ENCODE measurements around the gene NUTF2.
"Not testable (repeated sequence)": the region's sequence is repeated elsewhere in the genome, so short reads cannot be mapped to it uniquely, and the experiment has no call there.

Gene NUTF2

GRCh38 chr16:67846320-67847063 is at the start of gene NUTF2:
TSS of gene NUTF2 (plus strand) at chr16:67846933. CDS start at chr16:67865131, 18,198 bp downstream.
- DNase-seq (ENCODE audit: low read depth in 2 of 2) = peak; percentile 92 to 96

DNA sequence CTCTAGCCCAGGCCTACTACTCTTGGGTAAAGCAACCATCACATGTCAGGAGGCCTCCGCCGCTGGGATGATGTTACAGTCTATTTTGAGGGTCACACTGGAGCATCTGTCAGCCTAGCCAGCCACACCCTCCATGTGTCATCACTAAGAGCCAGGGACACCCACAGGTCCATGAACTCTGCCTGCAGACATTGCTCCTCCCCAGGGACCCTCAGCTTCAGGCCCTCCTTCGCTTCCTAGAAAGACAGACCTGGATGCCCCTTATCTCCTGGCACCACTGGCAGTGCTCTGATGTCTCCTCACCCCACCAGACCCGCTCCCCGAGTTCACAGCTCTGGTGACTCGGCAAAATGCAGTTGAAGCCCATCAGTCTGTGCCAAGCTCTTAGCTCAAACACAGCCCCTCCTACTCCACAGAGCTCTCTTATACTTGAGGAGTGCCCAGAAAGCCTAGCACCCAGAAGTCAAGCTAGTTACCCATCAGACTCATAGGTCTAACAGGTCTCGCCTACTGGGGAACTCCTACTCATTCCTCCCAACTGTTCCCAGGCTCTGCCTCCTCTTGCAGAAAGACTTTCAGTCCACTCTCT is 46.3 kb upstream of the NUTF2 start:
- DNase-seq (ENCODE audit: low read depth in 2 of 2) = no peak

GRCh38 chr16:67801241-67801640 is 45.5 kb upstream of the NUTF2 start:
- DNase-seq (ENCODE audit: low read depth in 2 of 2) = no peak

DNA sequence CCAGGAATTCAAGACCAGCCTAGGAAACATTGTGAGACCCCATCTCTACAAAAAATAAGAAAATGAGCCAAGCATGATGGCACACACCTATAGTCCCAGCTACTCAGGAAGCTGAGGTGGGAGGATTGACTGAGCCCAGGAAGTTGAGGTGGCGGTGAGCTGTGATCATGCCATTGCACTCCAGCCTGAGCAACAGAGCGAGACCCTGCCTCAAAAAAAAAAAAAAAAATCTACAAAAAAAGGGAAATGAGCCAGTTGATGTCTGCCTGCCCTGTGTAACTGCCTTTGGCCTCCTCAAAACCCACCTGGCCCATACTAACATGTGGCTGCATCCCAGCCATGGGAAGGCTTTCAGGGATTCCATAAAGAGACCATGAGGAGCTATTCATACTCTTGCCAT is 44.9 kb upstream of the NUTF2 start:
- DNase-seq (ENCODE audit: low read depth in 2 of 2) = no peak

GRCh38 chr16:67803894-67804293 is 42.8 kb upstream of the NUTF2 start:
- DNase-seq (ENCODE audit: low read depth in 2 of 2) = no peak

GRCh38 chr16:67804853-67805542 is 41.7 kb upstream of the NUTF2 start:
- no peak for DNase-seq (ENCODE audit: low read depth in 2 of 2)

- no peak for DNase-seq (ENCODE audit: low read depth in 2 of 2)
These were observed 40.9 kb upstream of the NUTF2 start for GRCh38 chr16:67805718-67806427.

DNA sequence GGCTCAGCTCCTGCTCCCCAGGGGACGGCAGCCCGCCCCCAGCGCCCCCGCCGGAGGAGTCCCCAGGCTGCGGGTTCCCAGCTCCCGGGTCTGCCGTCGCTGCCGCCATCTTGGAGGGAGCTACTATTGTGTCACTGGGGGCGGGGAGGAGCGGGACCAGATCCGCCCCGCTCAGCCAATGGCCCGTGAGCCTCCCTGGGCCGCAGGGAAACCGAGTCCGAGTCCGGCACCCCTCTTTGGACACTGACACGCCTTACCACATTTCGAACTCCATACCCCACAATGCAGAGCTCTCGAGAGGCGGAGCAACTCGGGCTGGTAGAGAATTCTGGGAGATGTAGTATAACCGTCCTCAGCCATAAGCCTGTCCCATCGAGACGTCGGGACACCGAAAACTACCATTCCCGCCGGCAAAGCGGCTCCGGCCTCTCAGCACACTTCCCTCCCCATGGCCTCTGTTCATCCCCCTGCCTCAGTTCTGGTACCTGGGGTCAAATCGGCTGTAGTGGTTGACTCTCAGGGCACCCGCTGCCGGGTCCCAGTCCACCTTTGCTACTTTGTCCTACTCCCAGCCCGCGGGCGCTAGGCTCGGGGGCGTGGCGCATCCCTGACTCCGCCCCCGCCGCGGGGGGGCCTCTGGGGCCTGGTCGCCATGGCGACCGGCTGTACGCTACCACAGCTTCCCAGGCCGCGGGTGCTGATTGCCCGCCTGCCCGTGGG is 40.1 kb upstream of the NUTF2 start, which contains the start of the genes RANBP10 and TSNAXIP1:
Gene RANBP10, minus strand, starts transcription at position 133 of the 720 bp plus-strand sequence. Its CDS starts 24 bp downstream, at position 109.
Gene TSNAXIP1, plus strand, starts transcription at position 462 of the 720 bp plus-strand sequence. CDS start 261 bp downstream, outside the sequence.
- peak; percentile 95 to 96 for DNase-seq (ENCODE audit: low read depth in 2 of 2)

DNA sequence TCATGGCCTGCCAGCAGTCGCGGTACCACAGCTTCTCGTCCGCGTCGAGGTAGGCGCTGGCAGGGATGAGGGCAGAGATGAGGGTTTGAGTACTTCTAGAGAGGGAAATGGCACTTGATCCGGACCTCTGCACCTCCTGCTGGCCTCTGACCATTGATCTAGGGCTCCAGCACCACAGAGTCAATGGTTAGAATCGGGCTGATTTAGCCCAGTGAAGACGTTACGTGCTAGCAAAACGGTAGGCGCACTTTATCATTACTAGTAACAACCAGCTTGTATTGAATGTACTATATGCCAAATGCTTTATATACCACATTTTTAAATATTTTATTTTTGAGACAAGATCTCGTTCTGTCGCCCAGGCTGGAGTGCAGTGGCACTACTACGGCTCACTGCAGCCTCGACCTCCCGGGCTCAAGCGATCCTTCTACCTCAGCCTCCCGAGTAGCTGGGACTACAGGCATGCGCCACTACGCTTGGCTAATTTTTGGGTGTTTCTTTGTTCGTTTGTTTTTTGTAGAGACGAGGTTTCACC is 39.5 kb upstream of the NUTF2 start:
- no peak for DNase-seq (ENCODE audit: low read depth in 2 of 2)

GRCh38 chr16:67811899-67812298 is 34.8 kb upstream of the NUTF2 start:
- DNase-seq (ENCODE audit: low read depth in 2 of 2) = no peak

- no peak for DNase-seq (ENCODE audit: low read depth in 2 of 2)
These were observed 32.2 kb upstream of the NUTF2 start for GRCh38 chr16:67814567-67814966.

DNA sequence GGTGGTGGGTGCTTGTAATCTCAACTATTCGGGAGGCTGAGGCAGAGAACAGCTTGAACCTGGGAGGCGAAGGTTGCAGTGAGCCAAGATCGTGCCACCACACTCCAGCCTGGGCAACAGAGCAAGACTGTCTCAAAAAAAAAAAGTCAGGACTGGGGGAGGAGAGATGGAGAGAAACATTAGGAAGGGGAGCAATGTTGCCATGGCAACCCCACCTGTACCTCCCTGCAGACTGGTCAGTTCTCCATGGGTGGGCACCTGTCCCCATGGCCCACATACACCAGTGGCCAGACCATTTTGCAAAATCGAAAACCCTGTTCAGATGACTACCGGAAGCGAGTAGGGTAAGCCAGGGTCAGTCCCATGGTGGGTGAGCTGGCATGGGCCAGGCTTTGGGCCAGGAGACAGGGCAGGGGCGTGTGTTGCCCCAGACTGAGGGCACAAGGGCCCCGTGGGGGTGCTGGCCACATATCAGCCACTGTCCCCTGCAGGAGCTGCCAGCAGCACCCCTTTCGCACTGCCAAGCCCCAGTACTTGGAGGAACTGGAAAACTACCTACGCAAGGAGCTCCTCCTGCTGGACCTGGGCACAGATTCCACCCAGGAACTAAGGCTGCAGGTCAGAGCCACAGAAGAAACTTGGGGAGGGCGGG is 26.0 kb upstream of the NUTF2 start:
- DNase-seq (ENCODE audit: low read depth in 2 of 2) = no peak

DNA sequence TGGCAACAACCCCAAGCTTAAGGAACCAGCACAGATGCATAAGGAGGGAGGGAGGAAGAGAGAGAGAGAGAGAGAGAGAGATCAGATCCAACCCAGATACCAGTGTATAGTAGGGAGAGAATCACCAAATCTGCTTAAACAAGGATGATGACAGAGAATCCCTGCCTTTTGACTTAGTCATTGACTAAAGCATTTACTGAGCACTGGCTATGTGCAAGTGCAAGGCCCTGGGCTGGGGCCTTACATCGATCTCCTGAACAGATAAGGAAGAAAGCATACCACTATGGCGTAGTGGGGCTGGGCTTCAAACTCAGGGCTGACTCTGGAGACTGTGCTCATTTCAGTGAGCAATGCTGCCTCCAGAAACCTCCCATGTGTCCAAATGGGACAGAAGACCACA is 24.2 kb upstream of the NUTF2 start:
- no peak for DNase-seq (ENCODE audit: low read depth in 2 of 2)

GRCh38 chr16:67825119-67825518 is 21.6 kb upstream of the NUTF2 start:
- DNase-seq (ENCODE audit: low read depth in 2 of 2) = no peak

DNA sequence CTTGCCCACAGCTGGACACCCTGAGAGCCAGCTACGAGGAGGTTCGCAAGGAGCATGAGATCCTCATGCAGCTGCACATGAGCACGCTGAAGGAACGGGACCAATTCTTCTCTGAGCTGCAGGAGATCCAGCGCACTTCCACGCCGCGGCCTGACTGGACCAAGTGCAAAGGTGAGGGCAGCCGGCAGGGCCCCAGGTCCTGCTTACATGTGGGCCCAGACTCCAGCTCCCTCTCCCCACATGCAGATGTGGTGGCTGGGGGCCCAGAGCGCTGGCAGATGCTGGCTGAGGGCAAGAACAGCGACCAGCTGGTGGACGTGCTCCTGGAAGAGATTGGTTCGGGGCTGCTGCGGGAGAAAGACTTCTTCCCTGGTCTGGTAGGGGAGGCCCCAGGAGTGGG is 20.8 kb upstream of the NUTF2 start:
- no peak for DNase-seq (ENCODE audit: low read depth in 2 of 2)

- DNase-seq (ENCODE audit: low read depth in 2 of 2) = no peak
These were observed 18.1 kb upstream of the NUTF2 start for GRCh38 chr16:67828651-67829050.

- no peak for DNase-seq (ENCODE audit: low read depth in 2 of 2)
These were observed 13.7 kb upstream of the NUTF2 start for GRCh38 chr16:67833030-67833414.

DNA sequence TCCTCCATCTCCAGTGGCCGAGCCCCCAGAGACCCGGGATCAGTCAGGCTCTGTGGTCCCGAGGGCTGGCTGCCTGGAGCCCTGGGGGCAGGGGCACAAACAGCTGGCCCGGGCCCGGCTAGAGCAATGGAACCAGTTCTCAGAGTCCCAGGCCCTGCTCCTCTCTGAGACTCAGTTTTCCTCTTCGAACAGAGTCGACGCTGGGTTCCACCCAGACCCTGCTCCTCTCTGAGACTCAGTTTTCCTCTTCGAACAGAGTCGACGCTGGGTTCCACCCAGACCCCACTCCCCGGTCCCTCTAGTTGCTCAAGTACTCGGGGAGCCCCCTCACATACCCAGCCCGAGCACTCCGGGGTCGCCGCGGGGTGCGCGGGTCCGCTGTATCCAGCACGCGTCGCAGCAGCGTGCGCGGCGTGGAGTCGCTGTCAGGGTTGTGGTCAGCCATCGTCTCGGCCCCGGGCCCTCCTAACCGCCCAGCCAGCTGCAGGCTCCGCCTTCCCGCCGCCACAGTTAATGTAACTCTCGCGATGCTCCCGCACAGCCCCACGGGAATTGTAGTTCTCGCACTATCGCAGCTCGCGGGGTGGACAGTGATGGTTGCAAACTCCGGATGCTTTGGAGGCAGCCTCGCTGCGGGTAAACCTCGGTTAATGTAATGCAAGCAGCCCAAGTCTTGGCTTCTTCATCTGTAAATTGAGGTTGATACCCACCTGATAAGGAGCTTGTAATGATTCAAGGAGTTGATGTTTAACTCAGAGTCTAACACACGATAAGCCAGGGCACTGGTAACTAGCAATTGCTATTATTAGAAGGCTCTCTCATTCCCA is 13.1 kb upstream of the NUTF2 start:
- peak; percentile 87 to 92 for DNase-seq (ENCODE audit: low read depth in 2 of 2)

- no peak for DNase-seq (ENCODE audit: low read depth in 2 of 2)
These were observed 12.5 kb upstream of the NUTF2 start for GRCh38 chr16:67834242-67834614.

DNA sequence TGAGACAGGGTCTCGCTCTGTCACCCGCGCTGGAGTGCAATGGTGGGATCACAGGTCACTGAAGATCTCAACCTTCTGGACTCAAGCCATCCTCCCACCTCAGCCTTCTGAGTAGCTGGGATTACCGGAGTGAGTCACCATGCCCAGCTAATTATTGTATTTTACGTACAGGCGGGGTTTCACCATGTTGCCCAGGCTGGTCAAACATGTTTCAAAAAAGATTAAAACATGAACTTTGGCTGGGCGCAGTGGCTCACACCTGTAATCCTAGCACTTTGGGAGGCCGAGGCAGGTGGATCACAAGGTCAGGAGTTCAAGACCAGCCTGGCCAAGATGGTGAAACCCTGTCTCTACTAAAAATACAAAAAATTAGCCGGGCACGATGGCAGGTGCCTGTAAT is 9.5 kb upstream of the NUTF2 start:
- not testable (repeated sequence) for DNase-seq (ENCODE audit: low read depth in 2 of 2)
